Stimulated activated CD4-positive, alpha-beta T cell treated with anti-CD3 and anti-CD28 coated beads, Interleukin-15, amount 100 ng/mL, for 24 hours (primary cell): ENCODE measurements around the gene NFE2L3.
"Not testable (repeated sequence)": the region's sequence is repeated elsewhere in the genome, so short reads cannot be mapped to it uniquely, and the experiment has no call there.

Experiments
- DNase-seq: peaks from one replicate; pipeline ENCODE4 v3.0.0-alpha.2; 2020

NFE2L3 gene

GRCh38 chr7:26188206-26188956, 36.4 kb downstream of the NFE2L3 start:
- DNase-seq, result no peak

- DNase-seq, result no peak
These were observed 37.1 kb downstream of the NFE2L3 start for GRCh38 chr7:26188957-26189541.

GRCh38 chr7:26189697-26190096, 37.7 kb downstream of the NFE2L3 start:
- no peak for DNase-seq

- no peak for DNase-seq
These were observed 38.4 kb downstream of the NFE2L3 start for GRCh38 chr7:26190417-26190869.

DNA sequence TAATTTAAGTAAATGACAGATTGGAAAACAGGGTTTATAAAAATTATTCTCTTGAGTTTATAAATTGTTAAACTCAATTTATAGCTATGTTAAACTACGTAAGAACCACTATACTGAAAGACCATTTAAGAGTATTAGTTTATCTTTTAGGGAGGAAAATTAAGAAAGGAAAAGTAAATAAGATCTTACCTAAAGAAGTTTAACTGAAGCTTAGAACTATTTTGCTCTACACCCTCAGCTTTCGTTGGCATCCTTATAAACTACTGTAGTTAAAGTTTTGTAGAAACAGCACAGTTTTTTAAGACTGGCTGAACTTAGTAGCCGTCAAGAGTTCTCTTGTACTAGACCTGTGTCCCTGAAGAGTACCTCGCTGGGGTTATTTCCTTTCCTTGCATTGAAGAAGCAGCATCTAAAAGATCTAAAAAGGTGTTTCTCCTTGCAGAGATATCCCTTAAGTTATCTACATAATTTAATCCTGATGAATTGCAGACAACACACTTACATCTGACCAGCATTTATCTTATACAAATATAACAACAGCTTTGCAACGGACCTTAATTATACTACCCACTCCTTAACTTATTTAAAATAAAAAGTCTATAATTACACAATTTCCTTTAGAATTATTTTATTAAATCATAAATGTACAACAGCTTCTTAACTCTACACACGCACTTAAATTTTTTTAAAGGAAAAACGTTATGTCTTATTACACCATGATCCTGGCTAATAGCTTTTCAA, 39.4 kb downstream of the NFE2L3 start:
- no peak for DNase-seq

- DNase-seq, result no peak
These were observed 40.0 kb downstream of the NFE2L3 start for GRCh38 chr7:26191974-26192479.

DNA sequence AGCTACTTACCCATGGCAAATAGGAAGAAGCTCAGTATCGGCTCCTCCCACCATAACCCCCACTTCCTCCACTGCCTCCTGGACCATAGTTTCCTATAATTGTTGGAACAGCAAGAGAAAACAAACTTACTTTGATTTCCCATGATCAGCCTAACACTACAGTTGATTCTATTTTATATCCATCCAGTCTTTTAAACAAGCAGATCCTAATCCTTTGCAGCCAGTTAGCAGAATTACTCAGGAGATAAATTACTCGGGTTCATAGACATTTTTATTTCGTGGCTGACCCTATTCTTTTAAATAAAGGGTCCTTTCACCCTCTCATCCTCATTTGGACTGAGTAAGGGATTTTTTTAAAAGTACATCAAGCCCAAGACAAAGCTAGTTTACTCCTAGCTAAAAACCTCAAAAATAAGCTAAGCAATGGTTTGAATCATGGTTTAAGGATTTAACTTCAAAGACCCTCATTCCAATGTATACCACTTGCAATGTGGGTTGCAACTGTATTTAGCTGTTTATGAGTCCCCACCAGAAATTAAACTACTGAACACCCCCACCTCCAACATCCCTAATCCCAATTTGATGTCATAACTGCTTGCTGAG, 40.6 kb downstream of the NFE2L3 start:
- no peak for DNase-seq

DNA sequence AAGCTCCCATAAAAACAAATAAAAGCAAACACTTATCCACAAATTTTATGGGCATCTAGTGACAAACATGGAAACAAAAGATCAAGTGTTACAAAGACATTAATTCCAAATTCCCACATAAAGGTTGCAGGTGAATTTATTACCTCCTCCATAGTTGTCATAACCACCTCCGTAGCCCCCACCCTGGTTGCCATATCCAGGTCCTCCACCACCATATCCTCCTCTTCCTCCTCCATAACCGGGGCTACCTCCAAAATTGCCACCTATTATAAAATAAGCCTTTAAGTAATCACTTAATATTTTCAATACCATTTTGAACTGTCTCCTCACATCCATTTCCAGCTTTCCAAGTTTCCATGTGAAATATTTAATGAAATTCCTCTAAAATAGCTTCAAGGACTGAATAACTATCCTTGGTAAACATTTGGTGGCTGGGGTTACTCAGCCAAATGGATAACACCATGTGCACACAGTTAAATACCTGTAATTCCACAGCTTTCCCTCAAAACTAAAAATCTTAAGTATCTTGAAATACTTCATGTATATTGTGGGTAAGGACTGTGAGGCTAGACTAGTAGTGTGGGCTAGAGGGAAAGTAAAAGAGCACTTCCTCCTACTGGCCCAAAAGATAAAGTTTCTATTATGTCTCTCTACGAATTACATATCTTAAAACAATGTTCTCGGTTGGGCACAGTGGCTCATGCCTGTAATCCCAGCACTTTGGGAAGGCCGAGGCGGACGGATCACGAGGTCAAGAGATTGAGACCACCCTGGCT, 41.6 kb downstream of the NFE2L3 start:
- DNase-seq, result no peak

DNA sequence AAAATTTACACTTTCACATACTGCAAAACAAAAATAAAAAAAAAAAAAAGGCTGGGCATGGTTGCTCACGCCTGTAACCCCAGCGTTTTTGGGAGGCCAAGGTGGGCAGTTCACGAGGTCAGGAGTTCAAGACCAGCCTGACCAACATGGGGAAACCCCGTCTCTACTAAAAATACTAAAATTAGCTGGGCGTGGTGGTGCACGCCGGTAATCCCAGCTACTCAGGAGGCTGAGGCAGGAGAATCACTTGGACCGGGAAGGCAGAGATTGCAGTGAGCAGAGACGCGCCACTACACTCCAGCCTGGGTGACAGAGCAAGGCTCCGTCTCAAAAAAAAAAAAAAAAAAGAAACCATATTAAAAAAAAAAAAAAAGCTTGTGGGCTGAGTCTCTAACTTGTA, 42.8 kb downstream of the NFE2L3 start:
- not testable (repeated sequence) for DNase-seq

GRCh38 chr7:26195182-26195581, 43.2 kb downstream of the NFE2L3 start:
- no peak for DNase-seq

- no peak for DNase-seq
These were observed 44.1 kb downstream of the NFE2L3 start for GRCh38 chr7:26195867-26196657.

DNA sequence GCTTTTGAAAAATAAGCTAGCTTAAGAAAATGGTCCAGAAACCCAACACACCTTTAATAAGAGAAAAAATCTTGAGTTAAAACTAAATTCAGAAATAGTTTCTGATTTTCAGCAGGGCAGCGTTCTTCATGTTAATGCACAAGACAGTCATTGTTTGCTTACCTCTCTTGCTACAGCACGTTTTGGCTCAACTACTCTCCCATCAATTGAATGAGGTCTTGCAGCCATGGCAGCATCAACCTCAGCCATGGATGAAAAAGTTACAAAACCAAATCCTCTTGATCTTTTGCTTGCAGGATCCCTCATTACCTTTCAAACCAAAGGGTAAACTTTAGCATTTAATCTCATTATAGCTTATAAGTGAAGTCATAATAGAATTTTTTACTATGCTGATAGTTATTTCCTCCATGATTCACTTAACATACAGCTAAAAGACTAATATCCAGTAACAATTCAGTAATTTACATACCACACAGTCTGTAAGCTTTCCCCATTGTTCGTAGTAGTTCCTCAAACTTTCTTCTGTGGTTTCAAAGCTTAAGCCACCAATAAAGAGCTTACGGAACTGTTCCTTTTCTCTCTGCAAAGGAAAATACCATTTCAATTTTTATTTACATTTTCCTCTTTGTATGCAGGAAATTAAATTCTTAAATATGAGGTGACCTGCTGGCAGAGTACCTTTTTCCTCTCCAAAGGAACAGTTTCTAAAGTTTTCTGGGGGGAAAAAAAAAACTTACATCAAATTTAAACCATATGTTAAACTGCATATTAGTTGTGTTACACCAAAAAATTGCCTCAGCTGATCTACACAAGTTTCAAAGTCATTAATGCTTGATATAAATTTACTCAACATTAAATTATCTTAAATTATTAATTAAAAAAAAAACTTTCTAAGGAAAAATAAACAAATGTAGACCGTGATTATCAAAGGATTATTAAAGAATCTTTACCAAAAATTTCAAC, 45.4 kb downstream of the NFE2L3 start:
- no peak for DNase-seq

- no peak for DNase-seq
These were observed 46.3 kb downstream of the NFE2L3 start for GRCh38 chr7:26198133-26198780.

- no peak for DNase-seq
These were observed 46.8 kb downstream of the NFE2L3 start for GRCh38 chr7:26198781-26199169.

DNA sequence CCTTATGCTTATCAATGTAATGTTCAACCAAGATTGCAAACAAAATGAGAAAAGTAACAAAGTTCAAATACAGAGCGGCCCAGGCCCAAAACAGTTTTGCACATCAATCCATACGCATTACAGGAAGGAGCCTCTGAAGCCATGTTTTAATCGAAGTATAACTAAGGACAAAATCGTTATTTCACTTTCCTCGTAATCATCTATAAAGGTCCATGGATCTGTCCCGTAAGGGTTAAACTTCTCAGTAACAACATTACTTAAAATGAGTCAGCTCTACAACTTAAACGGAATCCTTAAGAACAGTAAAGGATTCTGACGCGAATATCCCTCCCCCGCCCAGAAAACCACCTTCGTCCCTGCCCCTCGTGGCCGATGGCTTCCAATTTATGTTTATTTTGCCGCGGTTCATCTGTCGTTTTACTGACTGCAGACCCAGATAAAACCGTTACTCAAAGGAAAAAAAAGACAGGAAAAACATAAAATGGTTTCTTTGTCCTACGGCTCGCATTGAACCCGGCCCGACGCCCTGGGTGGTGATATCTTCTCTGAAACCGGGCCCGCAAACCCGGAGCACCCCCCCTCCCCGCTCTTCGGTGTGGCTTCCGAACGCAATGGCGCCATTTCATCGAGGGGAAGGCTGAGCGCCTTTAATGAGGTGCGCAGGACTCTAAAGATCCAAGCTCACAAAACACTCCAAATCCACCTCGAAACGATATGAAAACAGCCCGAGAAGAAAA, 47.5 kb downstream of the NFE2L3 start:
- peak; percentile 73 for DNase-seq

- peak; percentile 84 for DNase-seq
These were observed 48.0 kb downstream of the NFE2L3 start for GRCh38 chr7:26200038-26200443.

DNA sequence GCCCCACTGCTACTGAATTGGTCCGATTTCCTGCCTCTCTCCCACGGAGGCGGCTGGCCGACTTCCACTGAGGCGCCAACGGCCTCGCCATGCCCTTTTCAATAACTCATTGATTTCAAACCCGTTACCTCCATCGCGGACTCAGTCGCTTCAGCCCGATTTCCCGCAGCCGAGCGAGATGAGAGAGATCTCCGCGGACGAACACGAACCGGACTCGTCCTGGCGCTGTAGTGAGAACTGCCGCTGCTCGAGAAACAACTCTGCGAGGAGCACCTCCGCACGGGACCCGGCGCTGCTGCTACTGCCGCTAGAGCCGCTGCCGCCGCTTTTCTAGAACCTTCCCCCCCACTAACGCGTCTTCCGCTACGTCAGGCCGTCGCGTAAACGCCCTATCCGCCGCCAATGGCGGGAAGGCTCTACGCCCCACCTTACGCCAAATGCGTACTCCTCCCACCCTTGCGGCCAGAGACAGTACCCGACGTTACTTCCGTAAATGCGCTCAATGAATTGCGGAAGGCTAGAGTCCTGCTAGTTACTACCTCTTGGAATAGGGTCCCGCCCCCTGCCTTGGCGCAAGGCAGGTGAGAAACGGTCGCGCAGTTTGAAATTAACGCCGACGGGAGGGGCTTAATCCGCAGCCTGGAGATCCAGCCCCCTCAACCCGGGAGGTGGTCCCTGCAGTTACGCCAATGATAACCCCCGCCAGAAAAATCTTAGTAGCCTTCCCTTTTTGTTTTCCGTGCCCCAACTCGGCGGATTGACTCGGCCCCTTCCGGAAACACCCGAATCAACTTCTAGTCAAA, 48.6 kb downstream of the NFE2L3 start, which contains the start of gene HNRNPA2B1:
Gene HNRNPA2B1, minus strand, starts transcription at position 303 of the 803 bp plus-strand sequence. Its CDS starts 169 bp downstream, at position 134.
- peak; percentile 98 for DNase-seq
